OCI-LY1 (cell line): Measurements from ENCODE around the gene RNF182.

ENCODE experiments used
- H2AFZ ChIP-seq: fragments of 200-600 bp; sonication (generic), shearing (Covaris generic); 2 replicates; pipeline ENCODE4 v1.6.0; 2014; ENCODE audit warnings: antibody characterized with exemption, mild to moderate bottlenecking, low read length
- H3F3A ChIP-seq: fragments of 200-600 bp; sonication (generic), shearing (Covaris generic); 2 replicates; pipeline ENCODE4 v1.6.0; 2014; ENCODE audit warnings: mild to moderate bottlenecking, antibody characterized with exemption, low read length, moderate library complexity; ENCODE audit not compliant: insufficient read depth
- H3K27ac ChIP-seq: fragments of 200-600 bp; sonication (generic); 2 replicates; pipeline ENCODE4 v1.5.1; 2014; ENCODE audit warnings: low read length, mixed run types, mild to moderate bottlenecking, low read depth; ENCODE audit not compliant: poor library complexity, severe bottlenecking
- H3K27me3 ChIP-seq: fragments of 200-600 bp; sonication (generic); 2 replicates; pipeline ENCODE4 v1.6.0; 2014; ENCODE audit warnings: antibody characterized with exemption, mild to moderate bottlenecking, low read length, moderate library complexity; ENCODE audit not compliant: insufficient read depth
- H3K36me3 ChIP-seq: fragments of 200-600 bp; sonication (generic); 2 replicates; pipeline ENCODE4 v1.6.1; 2014; ENCODE audit warnings: mild to moderate bottlenecking, antibody characterized with exemption, low read length, moderate library complexity, mixed read lengths; ENCODE audit not compliant: insufficient read depth
- H3K4me1 ChIP-seq: fragments of 200-600 bp; sonication (generic); 2 replicates; pipeline ENCODE4 v1.5.1; 2014; ENCODE audit warnings: mild to moderate bottlenecking, low read length, moderate library complexity; ENCODE audit not compliant: insufficient read depth, severe bottlenecking
- H3K4me2 ChIP-seq: fragments of 200-600 bp; sonication (generic), shearing (Covaris generic); 2 replicates; pipeline ENCODE4 v1.6.1; 2014; ENCODE audit warnings: low read length
- H3K4me3 ChIP-seq: fragments of 200-600 bp; sonication (generic); 2 replicates; pipeline ENCODE4 v1.5.1; 2014; ENCODE audit warnings: low read length, low read depth, mild to moderate bottlenecking, mixed read lengths; ENCODE audit not compliant: poor library complexity, severe bottlenecking
- H3K79me2 ChIP-seq: fragments of 200-600 bp; shearing (Covaris generic); 2 replicates; pipeline ENCODE4 v1.6.1; 2016; ENCODE audit warnings: mixed run types, low read length, mixed read lengths; ENCODE audit not compliant: insufficient read depth
- H3K9ac ChIP-seq: fragments of 200-600 bp; sonication (generic), shearing (Covaris generic); 2 replicates; pipeline ENCODE4 v1.6.1; 2014; ENCODE audit warnings: mild to moderate bottlenecking, low read length, mixed read lengths
- H3K9me2 ChIP-seq: fragments of 200-600 bp; sonication (generic), shearing (Covaris generic); 2 replicates; pipeline ENCODE4 v1.6.1; 2014; ENCODE audit warnings: low read depth, mild to moderate bottlenecking, low read length, mixed read lengths
- H3K9me3 ChIP-seq: fragments of 200-600 bp; shearing (Covaris generic); 2 replicates; pipeline ENCODE4 v1.6.1; 2014; ENCODE audit warnings: low read length, mixed read lengths
- H4K20me1 ChIP-seq: fragments of 200-600 bp; sonication (generic), shearing (Covaris generic); 2 replicates; pipeline ENCODE4 v1.6.0; 2016; ENCODE audit warnings: mild to moderate bottlenecking, low read length; ENCODE audit not compliant: insufficient read depth
- EZH2 ChIP-seq: fragments of 200-600 bp; sonication (generic), shearing (Covaris generic); IDR thresholded peaks from 2 replicates; pipeline ENCODE4 v1.8.0; 2017; ENCODE audit warnings: borderline replicate concordance, mixed run types, mild to moderate bottlenecking, antibody characterized with exemption, low read length, moderate library complexity, mixed read lengths
- TF ChIP-seq, protein P1 (sequence below): fragments of 200-600 bp; sonication (generic), shearing (Covaris generic); IDR thresholded peaks from 2 replicates; pipeline ENCODE4 v1.5.1; 2017; ENCODE audit warnings: mild to moderate bottlenecking, antibody characterized with exemption, low read length, moderate library complexity, mixed read lengths

Gene RNF182

DNA sequence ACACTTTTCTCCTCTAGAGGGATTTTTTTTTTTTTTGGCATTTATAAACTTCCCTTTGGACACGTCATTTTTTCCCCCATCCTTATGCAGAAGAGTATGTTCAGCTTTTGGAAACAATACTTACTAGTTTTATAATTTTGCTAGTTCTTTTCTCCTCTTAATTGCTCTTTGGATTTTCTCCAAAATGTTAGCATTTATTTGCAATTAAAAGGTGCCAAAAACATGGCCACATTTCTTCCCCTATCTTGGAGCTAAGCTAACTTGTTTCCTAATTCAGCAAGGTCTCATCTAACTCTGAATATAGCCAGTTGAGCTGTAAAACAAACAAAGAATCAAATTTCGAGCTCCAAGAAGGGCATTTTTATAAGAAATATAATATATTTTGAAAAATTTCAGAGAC is 39.2 kb upstream of the RNF182 start:
- Histone ChIP-seq H3F3A (no peaks in the 10 kb centered on the region), H3K9me3 (no peaks in the 10 kb centered on the region), H3K36me3 (no peaks in the 10 kb centered on the region), H3K4me1 (no peaks in the 10 kb centered on the region), H3K27me3 (no peaks in the 10 kb centered on the region), H3K9me2 (no peaks in the 10 kb centered on the region), H3K27ac (no peak overlapping the region), H3K9ac (no peak overlapping the region), H2AFZ (no peak overlapping the region), H3K79me2 (no peaks in the 10 kb centered on the region), H3K4me3 (no peak overlapping the region), H4K20me1 (no peaks in the 10 kb centered on the region), H3K4me2 (no peak overlapping the region)
- TF ChIP-seq EZH2: no peak
- TF ChIP-seq, protein P1, sequence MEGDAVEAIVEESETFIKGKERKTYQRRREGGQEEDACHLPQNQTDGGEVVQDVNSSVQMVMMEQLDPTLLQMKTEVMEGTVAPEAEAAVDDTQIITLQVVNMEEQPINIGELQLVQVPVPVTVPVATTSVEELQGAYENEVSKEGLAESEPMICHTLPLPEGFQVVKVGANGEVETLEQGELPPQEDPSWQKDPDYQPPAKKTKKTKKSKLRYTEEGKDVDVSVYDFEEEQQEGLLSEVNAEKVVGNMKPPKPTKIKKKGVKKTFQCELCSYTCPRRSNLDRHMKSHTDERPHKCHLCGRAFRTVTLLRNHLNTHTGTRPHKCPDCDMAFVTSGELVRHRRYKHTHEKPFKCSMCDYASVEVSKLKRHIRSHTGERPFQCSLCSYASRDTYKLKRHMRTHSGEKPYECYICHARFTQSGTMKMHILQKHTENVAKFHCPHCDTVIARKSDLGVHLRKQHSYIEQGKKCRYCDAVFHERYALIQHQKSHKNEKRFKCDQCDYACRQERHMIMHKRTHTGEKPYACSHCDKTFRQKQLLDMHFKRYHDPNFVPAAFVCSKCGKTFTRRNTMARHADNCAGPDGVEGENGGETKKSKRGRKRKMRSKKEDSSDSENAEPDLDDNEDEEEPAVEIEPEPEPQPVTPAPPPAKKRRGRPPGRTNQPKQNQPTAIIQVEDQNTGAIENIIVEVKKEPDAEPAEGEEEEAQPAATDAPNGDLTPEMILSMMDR: no peak

DNA sequence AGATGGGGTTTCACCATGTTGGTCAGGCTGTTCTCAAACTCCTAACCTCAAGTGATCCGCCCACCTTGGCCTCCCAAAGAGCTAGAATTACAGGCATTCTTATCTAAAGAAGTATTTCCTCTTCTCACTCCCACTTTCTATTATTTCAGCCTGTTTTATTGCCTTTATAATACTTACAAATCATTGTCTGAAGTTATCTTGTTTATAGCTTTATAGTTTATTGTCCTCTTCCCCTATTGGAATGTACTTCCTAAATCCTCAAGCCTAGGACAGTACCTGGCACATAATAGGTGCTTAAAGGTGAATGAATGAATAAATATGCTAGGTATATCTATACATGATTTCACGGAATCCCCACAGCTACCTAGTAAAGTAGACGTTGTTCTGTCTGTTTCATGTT is 37.8 kb upstream of the RNF182 start:
- H3K4me3 ChIP-seq: no peak overlapping the region
- no peaks in the 10 kb centered on the region for H3F3A ChIP-seq
- no peaks in the 10 kb centered on the region for H3K79me2 ChIP-seq
- H3K4me1 ChIP-seq: no peaks in the 10 kb centered on the region
- H3K9me2 ChIP-seq: no peaks in the 10 kb centered on the region
- no peak overlapping the region for H3K9ac ChIP-seq
- no peak overlapping the region for H3K4me2 ChIP-seq
- no peak overlapping the region for H2AFZ ChIP-seq
- no peak for TF ChIP-seq EZH2
- TF ChIP-seq, protein P1: no peak
- H3K9me3 ChIP-seq: no peaks in the 10 kb centered on the region
- H4K20me1 ChIP-seq: no peaks in the 10 kb centered on the region
- no peaks in the 10 kb centered on the region for H3K27me3 ChIP-seq
- H3K27ac ChIP-seq: no peak overlapping the region
- H3K36me3 ChIP-seq: no peaks in the 10 kb centered on the region

DNA sequence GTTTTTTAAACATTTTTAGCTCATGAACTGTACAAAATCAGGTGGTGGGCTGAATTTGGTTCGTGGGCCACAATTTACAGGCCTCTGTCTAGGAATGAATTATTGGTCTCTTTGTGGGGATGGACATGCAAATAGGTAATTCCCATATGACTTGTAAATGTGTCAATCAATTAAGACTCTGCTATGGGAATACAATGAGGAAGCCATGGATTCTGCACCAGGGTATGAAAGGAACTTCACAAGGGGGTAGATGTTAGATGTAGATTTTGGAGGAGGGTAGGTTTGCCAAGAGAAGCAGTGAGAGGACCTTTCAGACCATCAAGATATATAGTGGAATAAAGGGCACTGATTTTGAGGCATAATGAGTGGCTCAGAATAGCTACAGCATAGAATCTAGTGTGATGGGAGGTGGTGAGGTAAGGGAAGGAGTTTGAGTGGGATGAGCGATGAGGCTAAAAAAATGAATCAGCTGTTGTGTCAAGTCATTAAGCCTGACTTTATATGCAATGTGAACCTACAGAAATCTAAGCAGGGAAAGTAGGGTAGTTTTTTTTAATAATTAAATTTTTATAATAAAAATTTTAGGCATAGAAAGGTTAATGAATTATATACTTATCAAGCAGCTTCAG is 32.6 kb upstream of the RNF182 start:
- H3K9me3 ChIP-seq: no peaks in the 10 kb centered on the region
- H3K9me2 ChIP-seq: no peaks in the 10 kb centered on the region
- H3K27me3 ChIP-seq: no peaks in the 10 kb centered on the region
- no peak overlapping the region for H3K27ac ChIP-seq
- H3K79me2 ChIP-seq: no peaks in the 10 kb centered on the region
- H3K4me3 ChIP-seq: no peak overlapping the region
- H2AFZ ChIP-seq: no peak overlapping the region
- H3K4me2 ChIP-seq: no peak overlapping the region
- H4K20me1 ChIP-seq: no peaks in the 10 kb centered on the region
- H3K9ac ChIP-seq: no peak overlapping the region
- no peaks in the 10 kb centered on the region for H3K36me3 ChIP-seq
- H3F3A ChIP-seq: no peaks in the 10 kb centered on the region
- TF ChIP-seq EZH2: no peak
- TF ChIP-seq, protein P1: no peak
- no peaks in the 10 kb centered on the region for H3K4me1 ChIP-seq
